Activated gamma-delta T cell treated with Interleukin-2 at 50 U/mL for 16 hours (primary cell): ENCODE data around the gene LOXL3.
A peak's percentile ranks its signal among the peaks of the same experiment; 100 is the strongest.

Experiments used
- DNase-seq: peaks from one replicate; pipeline ENCODE4 v3.0.0-alpha.2; 2020

The LOXL3 gene

GRCh38 chr2:74553892-74554819 is at the start of gene LOXL3, which contains the start of gene DOK1:
TSS of gene LOXL3 (minus strand) at chr2:74553942. CDS start at chr2:74552634, 1,308 bp downstream.
TSS of gene DOK1 (plus strand) at chr2:74554720. CDS start at chr2:74554755, 35 bp downstream.
- DNase-seq: peak; percentile 77

GRCh38 chr2:74602586-74603281 is 49.0 kb upstream of the LOXL3 start:
- no peak for DNase-seq

- no peak for DNase-seq
These were observed 45.9 kb upstream of the LOXL3 start for GRCh38 chr2:74599676-74600075.

GRCh38 chr2:74597410-74597809 is 43.7 kb upstream of the LOXL3 start:
- DNase-seq: no peak

GRCh38 chr2:74596584-74596983 is 42.8 kb upstream of the LOXL3 start:
- DNase-seq: no peak

- no peak for DNase-seq
These were observed 40.4 kb upstream of the LOXL3 start for GRCh38 chr2:74593826-74594772.

GRCh38 chr2:74588664-74589063 is 34.9 kb upstream of the LOXL3 start:
- DNase-seq: no peak

GRCh38 chr2:74587664-74588277 is 34.0 kb upstream of the LOXL3 start:
- peak; percentile 47 for DNase-seq

- no peak for DNase-seq
These were observed 31.9 kb upstream of the LOXL3 start for GRCh38 chr2:74585406-74586185.

- no peak for DNase-seq
These were observed 30.4 kb upstream of the LOXL3 start for GRCh38 chr2:74584088-74584645.

GRCh38 chr2:74583504-74583903 is 29.8 kb upstream of the LOXL3 start:
- DNase-seq: no peak

GRCh38 chr2:74582184-74582583 is 28.4 kb upstream of the LOXL3 start:
- no peak for DNase-seq

GRCh38 chr2:74581463-74581862 is 27.7 kb upstream of the LOXL3 start:
- no peak for DNase-seq

GRCh38 chr2:74578408-74578807 is 24.7 kb upstream of the LOXL3 start:
- DNase-seq: no peak

GRCh38 chr2:74577448-74577847 is 23.7 kb upstream of the LOXL3 start:
- DNase-seq: no peak

GRCh38 chr2:74576863-74577229 is 23.1 kb upstream of the LOXL3 start:
- no peak for DNase-seq

GRCh38 chr2:74576211-74576862 is 22.6 kb upstream of the LOXL3 start:
- DNase-seq: no peak

GRCh38 chr2:74575320-74575719 is 21.6 kb upstream of the LOXL3 start:
- no peak for DNase-seq

- no peak for DNase-seq
These were observed 20.2 kb upstream of the LOXL3 start for GRCh38 chr2:74573747-74574562.
